OCI-M2 (cell line): ENCODE results near the gene DTNBP1.

Experiments used
- DNase-seq: peaks from one replicate; lab custom pipeline; 2025; ENCODE audit not compliant: unreplicated experiment; lab: John Stamatoyannopoulos, UW

Gene DTNBP1

DNA sequence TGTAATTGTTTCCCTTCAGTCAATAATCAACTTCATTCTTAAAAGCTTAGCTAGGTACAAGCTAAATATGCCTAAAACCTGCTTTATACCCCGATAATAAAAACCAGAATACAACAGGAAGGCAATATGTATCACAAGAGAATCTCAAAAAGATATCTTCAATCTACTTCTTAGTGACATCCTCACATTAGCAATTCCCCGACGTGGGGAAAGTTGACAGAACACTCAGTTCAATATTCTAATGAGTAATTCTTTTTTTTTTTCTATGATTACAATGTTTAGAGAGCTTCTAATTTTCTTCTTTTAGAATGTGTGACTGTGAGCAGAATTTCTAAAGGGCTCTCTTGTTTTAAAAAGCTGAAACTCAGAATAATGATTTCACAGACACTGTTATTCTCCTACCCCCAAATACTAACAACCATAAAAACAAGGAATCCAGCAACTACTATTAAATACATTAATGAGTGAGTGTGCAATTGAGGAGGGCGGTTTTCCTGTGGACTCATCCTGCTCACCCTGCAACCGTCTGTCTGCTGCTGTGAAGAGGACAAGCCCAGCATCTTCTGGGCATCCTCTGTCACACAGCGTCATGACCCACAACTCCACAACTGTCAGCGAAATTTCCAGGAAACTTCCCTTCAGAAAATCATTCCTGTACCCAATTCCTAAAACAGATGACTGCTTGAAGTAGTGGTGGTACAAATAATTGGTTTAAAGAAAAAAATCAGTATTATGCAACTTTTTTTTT, 68.1 kb downstream of the DTNBP1 start:
- no peak for DNase-seq

DNA sequence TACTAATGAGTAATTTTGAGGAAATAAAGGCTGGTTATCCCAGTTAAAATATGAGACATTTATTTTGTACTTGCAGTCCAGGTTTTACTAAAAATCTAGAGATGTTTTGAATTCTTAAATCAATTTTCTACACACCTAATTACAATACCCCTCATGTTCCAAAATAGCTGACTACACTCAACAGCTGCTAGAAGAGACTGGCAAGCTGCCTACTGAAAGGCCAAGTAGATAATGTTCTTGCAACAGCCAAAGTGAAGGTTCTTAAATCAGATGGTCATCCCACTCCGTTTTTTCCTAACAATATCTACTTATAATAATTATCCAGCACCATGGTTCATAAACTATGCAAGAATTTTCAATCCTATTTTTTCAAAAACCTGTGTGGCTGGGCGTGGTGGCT, 69.0 kb downstream of the DTNBP1 start:
- DNase-seq = no peak

DNA sequence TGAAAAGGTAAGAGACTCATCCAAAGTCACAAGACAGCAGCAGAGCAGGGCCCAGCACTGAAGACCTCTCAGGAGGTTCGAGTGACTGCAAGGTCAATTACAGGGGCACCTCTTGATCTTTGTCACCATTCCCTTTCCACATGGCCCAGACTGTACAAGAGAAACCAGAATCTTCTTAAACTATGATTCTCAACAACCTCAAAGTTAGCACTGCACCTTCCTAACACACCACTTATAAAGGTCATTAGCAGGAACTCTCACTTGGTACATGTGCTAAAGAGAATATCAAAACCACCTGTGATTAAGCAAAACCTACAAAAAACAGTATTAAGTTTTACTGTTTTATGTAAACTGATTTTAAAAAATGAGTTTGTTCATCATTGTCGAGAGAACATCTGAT, 70.2 kb downstream of the DTNBP1 start:
- no peak for DNase-seq

DNA sequence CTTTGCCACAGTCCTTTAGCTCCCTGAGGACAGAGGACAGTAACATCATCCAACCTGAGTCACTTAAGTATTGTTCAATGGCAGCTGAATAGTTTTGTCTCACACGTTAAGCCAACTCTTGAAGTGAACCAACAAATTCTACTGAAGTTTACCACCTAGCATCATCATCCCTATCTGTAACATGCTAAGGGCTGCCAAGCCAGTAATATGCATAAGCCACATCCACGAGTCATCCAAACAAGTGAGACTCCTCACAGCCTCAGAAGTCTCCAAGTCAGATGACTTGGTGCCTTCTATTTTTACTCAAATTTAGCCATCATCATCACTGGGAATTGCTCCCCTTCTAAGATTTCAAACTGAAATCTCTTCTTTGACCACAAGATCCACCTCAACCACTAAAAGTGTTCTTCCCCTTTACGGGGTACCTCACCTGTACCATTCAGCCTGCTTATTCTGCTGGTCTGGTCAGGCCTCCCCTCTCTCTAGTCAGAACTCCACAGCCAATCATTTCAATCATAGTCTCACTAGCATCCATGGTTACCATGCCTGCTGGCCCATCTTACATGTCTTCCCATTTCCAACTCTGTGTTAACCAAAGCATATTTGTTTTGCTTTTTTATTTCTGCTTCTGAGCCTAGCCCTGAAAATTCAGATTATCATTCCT, 73.7 kb downstream of the DTNBP1 start:
- DNase-seq = no peak

DNA sequence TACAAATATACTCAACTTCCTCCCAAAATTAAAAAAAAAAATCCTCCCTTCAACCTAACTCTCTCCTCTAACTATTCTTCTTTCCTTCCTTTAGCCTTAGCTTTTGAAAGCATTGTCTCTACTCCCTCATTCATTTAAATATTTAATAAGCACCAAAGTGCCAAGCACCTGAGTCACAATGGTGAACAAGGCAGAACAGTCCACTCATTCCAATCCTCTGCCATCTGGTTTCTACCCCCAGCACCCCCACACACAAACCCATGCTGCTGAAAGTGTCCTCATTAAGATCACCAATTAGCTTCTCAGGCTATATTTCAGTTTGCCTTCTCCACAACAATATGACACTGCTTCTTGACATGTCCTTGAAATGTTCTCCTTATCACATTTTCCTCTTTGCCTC, 76.3 kb downstream of the DTNBP1 start:
- no peak for DNase-seq

DNA sequence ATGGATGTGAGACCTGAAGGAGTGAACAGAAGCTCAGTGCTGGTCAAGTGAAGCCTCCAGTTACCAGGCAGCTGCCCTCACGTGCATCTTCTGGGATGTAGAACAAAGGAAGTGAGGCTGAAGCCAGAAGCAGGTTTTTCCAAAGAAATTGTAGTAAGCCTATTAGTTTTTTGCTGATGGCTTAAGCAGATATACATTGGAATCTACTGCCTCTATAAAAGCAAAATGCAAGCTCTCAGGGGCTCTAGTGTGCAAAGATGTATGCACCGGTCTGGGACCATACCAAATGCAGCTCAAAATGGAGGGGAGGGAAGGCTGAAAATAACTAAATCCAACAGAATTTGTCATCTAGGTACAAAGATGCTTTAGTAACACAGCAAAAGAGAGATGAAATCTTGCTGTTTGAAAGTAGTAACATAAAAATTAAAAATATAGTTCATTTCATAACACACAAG, 77.0 kb downstream of the DTNBP1 start:
- DNase-seq = no peak

DNA sequence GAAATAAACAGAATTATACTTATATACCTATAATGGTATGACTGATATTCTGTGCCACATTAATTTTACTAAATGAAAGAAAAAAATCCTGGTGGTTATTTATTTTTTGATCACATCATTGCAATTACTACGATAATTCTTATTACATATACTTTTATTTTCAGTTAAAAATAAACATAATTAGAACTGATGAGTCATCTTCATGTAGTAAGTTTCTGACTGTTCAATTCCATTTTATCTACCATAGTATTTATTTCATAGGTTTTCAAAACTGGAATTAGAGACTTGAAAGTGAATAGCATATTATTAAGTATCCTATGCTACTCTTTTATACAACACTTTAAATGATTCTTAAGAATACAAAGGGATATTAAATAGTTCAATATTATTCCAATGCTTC, 80.3 kb downstream of the DTNBP1 start:
- no peak for DNase-seq

DNA sequence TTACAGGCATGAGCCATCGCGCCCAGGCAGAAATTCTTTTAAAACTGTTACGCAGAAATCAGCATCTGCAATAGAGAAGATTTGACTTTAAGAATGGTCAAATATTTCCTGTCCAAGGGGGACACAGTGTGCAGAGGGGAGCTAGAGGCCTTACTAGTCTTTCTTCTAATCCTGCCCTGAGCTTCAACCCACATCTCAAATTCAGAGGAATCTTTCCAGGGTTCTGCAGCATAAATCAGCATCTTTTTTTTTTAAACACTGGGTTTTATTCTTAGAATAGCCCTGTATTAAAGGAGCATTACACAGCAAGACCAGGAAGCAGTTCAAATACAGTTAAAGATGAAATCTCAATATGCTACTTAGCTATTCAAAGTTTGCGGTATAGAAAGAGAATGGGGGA, 81.1 kb downstream of the DTNBP1 start:
- DNase-seq = no peak

DNA sequence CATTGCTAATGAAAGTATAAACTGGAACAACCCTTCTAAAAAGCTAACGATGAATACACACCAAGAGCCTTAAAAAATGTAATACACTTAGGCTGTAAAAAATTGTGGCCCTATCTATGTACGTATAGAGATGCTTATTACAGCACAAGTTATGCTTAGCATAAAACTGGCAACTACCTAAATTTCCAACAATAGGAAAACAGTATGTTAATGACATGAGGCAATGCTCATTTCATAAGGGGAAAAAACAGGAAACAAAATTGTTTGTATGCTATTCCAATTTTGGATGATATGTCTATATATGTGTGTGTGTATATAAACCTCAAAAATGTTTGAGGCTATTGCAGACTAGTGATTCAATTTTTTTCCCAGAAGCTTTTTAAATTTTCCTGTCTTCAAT, 82.5 kb downstream of the DTNBP1 start:
- no peak for DNase-seq

DNA sequence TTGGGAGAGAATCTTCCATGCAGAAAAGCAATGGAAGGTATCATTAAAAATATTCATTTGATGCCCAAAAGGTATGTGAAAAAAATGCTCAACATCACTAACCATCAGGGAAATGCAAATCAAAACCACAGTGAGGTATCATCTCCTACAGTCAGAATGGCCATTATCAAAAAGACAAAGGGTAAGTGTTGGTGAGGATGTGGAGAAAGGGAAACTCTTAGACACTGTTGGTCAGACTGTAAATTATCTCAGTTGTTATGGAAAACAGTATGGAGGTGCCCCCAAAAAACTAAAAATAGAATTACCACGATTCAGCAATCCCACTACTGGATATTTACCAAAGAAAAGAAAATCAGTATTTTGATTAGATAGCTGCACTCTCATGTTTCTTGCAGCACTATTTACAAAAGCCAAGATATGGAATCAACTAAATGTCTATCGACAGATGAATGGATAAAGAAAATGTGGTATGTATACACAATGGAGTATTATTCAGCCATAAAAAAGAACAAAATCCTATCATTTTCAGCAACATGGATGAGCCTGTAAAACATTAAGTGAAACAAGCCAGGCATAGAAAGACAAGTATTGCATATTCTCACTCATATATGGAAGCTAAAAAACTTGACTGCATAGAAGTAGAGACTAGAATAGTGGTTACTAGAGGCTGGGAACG, 84.0 kb downstream of the DTNBP1 start:
- no peak for DNase-seq

DNA sequence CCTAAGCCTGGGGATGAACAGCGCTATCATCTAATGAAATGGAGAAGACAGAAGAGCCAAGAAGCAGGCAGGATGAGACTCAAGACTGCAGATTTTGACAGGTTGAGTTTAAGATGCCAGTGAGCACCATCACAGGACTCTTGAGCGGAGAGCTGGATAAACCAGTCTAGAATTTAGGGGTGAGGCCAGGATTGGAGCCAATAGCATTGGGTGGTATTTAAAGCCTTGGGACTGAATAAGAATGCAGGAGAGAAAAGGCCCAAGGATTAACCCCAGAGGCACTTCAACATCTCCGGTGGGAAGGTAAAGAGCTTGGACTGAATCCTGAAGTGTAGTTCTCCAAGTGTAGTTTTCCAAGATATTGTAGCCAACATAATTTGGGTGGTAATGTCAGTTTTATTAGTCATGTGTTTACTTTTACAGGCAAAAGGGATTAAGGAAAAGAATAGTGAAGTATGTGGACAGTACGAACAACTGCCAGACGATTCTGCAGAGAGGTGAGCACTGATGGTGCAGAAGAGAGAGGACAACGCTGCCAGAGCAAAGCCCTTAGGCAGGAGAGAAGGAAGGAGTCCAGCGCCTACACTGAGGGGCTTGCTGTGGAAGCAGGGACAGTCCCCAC, 85.2 kb downstream of the DTNBP1 start:
- no peak for DNase-seq

DNA sequence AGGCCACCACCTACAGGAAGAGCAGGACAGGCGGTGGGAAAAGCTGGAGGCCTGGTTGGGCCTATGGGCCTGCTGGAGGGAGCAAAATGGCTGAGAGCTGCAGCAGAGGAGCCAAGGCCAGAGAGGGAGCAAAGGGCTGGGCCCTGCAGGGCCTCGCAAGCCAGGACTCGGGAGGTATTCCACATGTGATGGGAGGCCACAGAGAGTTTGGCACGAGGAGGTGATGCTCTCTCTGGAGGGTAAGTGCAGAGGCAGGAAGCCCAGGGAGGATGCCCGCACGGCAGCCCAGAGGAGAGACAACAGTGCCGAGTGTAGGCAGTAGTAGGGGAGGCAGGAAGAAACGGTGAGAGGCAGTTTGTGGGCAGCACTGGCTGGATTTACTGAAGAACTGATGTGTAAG, 85.7 kb downstream of the DTNBP1 start:
- no peak for DNase-seq

DNA sequence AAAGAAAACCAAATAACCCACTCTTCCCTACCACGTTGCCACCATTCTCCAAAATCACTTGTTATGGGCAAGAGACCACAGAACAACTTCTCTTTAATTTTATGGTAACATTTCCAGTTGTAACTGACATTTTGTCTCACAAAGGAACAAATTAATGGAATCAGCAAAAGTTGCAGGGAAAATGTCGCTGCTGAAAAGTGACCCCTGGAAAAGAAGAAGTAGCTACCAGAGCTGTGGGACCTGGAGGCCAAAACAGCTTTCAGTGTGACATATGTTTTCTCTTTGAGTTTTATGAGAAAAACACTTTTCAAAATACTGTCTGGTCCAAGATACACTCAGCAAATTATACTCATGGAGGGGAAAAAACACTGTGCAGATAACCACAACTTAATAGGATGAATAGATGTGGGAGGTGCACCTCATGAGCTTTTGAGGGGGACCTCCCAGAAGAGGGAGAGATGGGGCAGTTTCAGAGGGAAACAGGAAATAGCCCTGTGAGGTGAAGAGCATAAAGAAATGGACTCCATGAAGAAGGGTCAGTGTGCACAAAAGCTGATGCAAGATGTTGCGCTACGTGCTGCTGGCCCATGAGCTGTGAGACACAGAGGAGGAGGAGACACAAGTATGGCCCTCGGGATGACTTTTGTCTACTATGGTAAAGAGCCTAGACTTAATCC, 87.3 kb downstream of the DTNBP1 start:
- no peak for DNase-seq

DNA sequence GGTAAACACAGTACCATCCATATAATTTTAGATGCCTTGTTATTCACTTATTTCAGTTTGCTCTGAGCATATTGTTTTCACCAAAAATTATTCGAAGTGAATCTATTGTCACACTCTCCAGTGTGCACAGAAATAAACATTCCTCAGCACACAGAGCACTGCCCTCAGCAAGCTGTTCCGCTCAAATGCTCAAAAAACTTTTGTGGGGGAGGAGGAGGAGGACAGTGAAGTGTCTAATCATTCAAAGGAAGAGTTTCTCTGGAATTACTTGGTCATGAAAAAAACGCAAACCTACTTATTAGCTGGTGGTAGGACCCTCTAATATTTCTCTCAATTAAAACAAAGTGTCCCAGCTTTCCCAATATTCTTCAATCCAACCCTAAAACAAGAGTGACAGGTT, 88.3 kb downstream of the DTNBP1 start:
- no peak for DNase-seq

DNA sequence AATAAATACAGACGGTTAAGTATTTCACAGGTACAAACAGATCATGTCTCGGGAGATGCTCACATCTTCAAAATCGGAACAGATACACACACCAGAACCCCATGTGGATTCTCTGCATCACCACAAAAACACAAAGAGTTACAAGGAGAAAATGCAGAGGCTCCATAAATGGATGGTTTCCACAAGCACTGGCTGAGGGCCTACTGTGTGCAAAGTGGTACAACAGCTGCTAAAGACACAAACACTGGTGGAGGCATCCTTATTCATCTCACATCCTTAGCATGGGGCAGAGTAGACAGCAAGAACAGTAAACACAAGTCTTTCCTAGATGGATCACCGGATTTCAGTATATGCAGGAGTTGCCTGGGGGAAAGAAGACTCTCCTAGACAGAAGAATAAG, 88.8 kb downstream of the DTNBP1 start:
- DNase-seq = no peak

DNA sequence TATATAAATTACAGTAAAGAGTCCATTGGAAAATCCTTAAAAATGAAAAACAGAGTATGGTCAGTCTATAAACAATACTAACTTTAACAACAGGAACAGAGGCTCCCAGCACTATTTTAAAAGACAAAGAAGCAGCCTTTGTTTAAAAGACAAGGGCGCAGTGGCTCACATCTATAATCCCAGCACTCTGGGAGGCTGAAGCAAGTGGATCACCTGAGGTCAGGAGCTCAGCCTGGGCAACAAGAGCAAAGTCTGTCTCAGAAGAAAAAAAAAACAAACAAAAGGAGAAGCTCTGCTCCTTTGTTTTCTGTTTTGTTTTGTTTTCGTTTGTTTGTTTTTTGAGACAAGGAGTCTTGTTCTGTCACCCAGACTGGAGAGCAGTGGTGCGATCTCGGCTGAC, 89.4 kb downstream of the DTNBP1 start:
- no peak for DNase-seq

DNA sequence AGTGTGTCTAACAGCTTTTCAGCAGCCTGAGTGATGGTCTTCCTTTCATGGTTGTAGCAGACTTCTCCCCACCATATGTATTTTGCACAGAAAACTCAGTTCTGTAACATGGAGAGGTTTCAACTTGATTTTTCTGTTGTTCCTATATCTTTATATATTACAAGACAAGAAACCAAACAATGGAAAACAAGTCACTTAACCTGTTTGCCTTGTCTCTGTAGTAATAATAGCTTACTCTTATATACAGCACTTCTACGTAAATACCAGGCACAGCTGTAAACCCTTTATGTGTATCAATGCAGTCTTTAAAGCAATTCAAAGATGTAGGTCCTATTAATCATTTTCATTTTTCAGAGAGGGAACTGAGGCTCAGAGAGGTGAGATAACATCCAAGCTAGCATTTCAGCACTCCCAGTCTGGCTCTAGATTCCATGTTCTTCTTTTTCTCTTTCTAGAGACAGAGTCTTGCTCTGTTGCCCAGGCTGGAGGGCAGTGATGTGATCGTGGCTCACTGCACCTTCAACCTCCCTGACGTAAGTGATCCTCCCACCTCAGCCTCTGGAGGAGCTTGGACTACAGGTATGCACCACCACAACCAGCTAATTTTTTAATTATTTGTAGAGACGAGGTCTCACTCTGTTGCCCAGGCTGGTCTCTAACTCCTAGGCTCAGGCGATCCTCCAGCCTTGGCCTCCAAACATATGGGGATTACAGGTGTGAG, 90.4 kb downstream of the DTNBP1 start:
- no peak for DNase-seq

DNA sequence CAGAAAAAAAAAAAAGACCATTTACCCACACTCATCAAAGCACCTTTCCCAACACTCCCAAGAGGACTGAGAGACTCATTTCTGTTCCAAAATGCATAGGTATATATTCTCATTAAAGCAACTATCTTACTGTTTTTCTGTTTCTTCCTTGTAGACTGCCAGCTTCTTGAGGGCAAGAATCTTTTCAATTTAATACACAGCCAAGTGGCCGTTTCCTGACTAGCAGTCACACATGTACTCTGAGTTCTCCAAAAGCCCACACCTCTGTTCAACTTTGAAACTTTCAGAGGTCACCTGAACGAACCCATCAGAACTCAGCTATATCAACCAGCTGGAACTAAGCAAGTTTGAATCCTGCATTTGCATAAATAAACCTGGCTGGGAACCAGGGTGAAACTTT, 92.7 kb downstream of the DTNBP1 start:
- DNase-seq = no peak

DNA sequence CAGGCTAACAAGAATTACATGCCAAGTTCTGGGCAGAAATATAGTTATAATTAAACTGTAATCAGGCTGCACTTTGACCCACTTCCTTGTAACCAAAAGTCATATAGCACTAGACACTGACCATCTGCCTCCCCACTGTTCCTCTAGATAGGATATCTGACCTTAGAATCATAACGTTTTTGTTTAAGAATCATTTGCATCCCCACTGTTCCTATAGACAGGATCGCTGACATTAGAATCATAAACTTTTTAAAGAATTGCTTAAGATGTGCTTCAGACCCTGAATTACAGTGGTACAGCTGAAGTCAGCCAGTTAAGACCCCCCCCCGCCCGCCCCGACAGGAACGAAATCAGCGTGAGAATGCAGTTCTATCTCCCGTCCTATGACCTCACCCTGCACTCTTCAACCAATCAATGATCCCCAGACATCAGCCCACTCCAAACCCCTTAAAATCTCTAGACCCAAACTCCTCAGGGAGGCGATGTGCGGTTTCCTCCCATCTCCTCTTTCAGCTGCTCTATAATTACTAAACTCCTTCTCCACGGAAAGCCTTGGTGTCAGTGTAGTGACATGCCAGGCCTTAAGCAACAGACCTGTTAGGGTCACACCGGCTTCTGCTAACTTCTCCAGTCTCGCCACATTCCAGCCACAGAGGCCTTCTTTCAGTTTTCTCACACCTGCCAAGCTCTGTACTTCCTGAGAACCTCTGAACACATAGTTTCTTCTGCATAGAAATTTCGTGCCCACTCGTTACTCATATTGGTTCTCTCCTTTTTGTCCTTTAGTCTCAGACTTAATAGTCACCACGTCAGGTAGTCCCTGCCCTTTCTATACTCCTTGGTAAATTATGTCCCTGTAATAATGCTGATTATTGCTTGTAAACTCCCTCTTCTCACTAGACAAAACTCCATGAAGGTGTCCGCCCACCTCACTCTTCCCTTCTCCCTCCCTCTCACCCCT, 93.5 kb downstream of the DTNBP1 start:
- DNase-seq = peak; percentile 46
